22Rv1 (cell line): ENCODE results near the gene PLCD3.

Experiments
- CTCF ChIP-seq: fragments of 450-650 bp; IDR thresholded peaks from 2 replicates; pipeline ENCODE4 v1.5.1; 2017; ENCODE audit warnings: mild to moderate bottlenecking
- ZFX ChIP-seq: fragments of 450-650 bp; IDR thresholded peaks from 2 replicates; pipeline ENCODE4 v1.6.1; 2017; ENCODE audit warnings: antibody characterized with exemption, borderline replicate concordance

GRCh38 chr17:45096926-45097325 is 35.4 kb downstream of the PLCD3 start:
- TF ChIP-seq CTCF (no peak), ZFX (no peak)
